ENCODE data around the gene ATP10A.

The ATP10A gene

DNA sequence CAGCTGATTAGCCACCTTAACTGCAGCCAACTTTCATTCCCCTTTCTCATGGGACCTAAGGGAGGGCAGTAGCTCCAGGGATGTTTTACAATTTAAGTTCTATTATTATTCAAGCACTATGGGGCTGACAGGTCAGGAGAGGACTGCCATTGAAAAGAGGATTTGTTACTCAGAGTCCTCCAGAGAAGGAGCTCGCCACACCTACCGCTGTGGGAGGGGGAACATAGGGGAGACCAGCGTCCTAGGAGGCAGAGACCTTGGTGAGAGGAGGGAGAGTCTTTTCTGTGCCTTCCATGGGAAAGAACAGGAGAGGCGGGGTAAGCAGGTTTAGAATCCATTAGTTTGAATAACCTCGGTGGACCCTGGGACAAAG is 14.4 kb downstream of the ATP10A start:
- no peak overlapping the region for H3K4me3 ChIP-seq (ENCODE audit: low read depth, low read length)
- TF ChIP-seq, protein P1, sequence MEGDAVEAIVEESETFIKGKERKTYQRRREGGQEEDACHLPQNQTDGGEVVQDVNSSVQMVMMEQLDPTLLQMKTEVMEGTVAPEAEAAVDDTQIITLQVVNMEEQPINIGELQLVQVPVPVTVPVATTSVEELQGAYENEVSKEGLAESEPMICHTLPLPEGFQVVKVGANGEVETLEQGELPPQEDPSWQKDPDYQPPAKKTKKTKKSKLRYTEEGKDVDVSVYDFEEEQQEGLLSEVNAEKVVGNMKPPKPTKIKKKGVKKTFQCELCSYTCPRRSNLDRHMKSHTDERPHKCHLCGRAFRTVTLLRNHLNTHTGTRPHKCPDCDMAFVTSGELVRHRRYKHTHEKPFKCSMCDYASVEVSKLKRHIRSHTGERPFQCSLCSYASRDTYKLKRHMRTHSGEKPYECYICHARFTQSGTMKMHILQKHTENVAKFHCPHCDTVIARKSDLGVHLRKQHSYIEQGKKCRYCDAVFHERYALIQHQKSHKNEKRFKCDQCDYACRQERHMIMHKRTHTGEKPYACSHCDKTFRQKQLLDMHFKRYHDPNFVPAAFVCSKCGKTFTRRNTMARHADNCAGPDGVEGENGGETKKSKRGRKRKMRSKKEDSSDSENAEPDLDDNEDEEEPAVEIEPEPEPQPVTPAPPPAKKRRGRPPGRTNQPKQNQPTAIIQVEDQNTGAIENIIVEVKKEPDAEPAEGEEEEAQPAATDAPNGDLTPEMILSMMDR (IDR thresholded peaks at IDR 0.05; ENCODE audit: borderline replicate concordance, insufficient read depth, low read depth, low read length): no peak

DNA sequence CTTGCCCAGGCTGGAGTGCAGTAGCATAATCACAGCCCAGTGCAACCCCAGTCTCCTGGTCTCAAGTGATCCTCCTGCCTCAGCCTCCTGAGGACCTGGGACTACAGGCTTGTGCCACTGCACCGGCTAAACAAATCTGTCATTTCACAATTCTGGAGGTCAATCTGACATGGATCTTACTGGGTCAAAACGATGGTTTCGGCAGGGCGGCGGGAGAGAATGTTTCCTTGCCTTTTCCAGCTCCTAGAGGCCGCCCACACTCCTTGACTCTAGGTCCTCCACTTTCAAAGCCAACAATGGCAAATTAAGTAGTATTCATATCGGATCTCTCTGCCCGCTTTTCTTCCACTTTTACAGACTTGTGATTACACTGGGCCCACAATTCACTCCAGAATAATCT is 14.8 kb downstream of the ATP10A start:
- H3K4me3 ChIP-seq (ENCODE audit: low read depth, low read length): no peak overlapping the region
- TF ChIP-seq, protein P1 (IDR thresholded peaks at IDR 0.05; ENCODE audit: borderline replicate concordance, insufficient read depth, low read depth, low read length): no peak

DNA sequence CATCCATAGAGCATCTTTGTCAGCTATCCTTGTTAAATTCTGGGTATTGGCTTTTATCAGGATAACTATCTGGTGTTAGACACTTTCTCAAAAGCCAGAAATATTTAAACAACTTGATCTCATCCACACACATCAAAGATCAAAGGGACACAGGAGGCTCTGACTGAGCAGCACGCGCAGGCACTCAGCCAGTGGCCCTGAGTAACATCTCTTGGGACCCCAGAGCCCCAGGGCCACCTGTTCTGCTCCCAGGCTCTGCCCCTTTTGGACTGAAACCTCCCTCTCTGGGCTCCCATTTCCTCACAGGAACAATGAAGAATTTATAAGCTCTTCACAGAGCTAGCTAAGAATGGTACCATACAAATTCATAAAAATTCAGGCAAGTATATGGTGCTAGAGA is 16.1 kb downstream of the ATP10A start:
- TF ChIP-seq, protein P1 (IDR thresholded peaks at IDR 0.05; ENCODE audit: borderline replicate concordance, insufficient read depth, low read depth, low read length): no peak
- no peak overlapping the region for H3K4me3 ChIP-seq (ENCODE audit: low read depth, low read length)

DNA sequence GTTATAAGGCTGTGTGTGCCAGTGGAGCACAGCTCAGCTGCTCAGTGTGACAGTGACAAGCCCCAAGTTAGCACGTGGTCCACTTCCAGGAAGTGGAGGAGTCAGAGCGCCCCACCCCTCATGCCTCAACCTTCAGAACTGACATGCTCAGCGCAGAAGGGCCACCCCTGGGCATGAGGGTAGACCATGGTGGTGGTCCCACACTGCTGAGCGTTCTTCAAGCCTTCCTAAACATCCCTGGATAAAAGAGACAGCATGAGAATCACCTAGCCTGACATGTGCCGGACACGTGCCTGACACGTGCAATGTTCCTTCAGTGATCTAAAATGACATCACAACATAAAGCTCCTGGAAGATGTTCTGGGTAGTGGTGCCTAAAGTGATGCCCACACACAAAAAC is 16.8 kb downstream of the ATP10A start:
- H3K4me3 ChIP-seq (ENCODE audit: low read depth, low read length): no peak overlapping the region

DNA sequence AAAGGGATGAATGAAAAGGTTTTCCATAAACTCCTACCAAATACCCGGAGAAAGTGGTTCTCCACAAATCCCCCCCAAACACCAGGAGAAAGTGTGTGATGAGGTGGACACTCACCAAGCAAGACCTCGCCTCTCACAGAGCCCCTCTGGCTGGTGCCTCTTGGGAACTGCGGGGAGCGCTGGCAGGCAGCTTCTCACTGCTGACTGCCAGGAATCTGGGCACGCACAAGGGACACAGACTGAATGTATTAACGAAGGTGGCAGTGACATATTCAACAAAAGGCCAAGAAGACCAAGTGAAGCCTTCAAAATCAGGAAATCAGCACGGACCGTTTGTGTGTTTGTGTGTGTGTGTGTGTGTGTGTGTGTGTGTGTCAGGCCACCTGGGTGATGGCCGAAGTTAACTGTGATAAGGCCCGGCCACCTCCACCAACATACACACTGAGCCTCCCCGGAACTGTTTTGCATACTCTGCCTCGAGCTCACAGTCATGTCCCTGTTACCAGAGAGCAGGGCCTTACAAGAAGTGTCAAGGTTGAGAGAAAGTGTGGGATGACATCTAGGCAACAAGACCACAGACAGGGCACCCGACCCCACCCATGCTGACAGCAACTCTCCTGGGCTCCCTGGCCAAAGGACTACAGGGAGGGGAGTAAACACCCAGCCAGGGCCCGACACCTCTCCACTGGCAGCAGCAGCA is 18.0 kb downstream of the ATP10A start:
- TF ChIP-seq, protein P1 (IDR thresholded peaks at IDR 0.05; ENCODE audit: borderline replicate concordance, insufficient read depth, low read depth, low read length): no peak
- no peak overlapping the region for H3K4me3 ChIP-seq (ENCODE audit: low read depth, low read length)

More for the DNA sequence above, 16.8 kb downstream of the ATP10A start:
- TF ChIP-seq, protein P1 (IDR thresholded peaks at IDR 0.05; ENCODE audit: borderline replicate concordance, insufficient read depth, low read depth, low read length): no peak

DNA sequence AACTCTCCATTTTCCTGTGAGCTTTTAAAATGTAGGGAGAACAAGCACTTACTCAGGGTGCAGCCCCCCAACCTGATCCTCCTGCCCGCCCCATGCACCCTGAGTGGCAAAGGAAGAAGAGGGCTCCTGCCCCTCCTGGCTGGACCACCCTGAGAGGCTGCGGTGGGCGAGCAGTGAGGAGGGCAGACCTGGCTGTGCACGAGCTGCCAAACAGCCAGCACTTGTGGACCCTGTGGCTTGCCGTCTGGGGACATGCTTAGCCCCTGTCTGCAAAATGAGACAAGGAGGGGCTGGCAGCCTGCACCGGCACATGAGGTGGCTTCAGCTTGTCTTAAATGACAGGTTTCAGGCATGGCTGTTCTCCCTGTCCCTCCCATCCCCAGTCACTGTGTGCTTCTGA is 18.6 kb downstream of the ATP10A start:
- TF ChIP-seq, protein P1 (IDR thresholded peaks at IDR 0.05; ENCODE audit: borderline replicate concordance, insufficient read depth, low read depth, low read length): no peak
- H3K4me3 ChIP-seq (ENCODE audit: low read depth, low read length): no peak overlapping the region

DNA sequence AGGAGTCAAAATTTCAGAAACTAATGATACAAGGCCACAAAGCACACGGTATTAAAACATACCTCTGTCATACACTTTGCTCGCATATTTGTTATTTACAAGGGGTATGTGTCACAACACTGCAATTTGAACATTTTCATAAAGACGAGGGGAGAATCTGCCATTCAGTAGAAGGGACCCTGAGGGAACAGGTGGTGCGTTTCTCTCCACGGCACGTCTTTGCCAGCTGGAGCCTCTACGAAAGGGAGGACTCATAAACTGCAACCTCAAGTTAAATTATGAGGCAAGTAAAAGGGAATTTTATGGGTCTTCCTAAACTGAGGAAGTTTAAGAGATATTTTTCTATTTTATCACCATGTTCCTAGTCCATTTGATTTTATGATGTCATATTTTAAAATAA is 19.1 kb downstream of the ATP10A start:
- H3K4me3 ChIP-seq (ENCODE audit: low read depth, low read length): no peak overlapping the region
- TF ChIP-seq, protein P1 (IDR thresholded peaks at IDR 0.05; ENCODE audit: borderline replicate concordance, insufficient read depth, low read depth, low read length): no peak

All from GM12875 (cell line).